ENCODE measurements around the gene CACNB4. TPM values are rescaled to one million over a fixed set of nuclear protein-coding genes. Genes with fewer than 3 reads are reported as not detected.
A peak's percentile ranks its signal among the peaks of the same experiment; 100 is the strongest.

The CACNB4 gene
- total RNA-seq, 4 donors from 2014 or later: 0.20 to 1.6 (median 0.90) TPM

DNA sequence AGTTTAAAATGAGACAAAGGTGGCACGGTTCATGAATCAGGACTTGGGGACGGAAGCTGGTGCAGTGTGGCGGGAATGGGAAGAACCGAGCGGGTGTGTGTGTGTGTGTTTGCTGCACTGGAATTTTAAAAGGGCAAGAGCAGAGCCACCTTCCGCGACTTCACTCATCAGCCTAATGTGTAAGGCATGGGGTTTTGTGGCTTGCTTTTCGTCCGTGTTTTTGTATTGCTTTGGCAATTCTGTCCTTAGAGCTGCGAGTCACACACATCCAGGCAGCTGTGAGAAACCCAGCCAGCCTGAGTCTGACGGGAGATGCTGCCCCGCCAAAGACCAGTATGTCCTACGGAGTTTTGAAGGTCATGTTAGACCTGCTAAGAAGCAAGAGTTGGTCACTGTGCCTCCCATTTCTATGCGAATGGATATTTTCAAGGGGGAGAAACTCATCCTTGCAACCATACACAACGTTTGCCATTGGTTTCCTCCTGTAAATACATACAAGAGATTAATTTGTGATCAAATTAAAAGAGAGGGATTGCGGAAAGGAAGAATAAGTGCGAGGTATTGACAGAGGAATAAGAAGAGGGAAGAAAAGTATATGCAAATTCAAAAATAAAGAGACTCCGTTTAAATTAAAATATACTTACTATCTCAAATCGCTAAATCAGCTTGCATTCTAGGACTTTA lies 665 bp upstream of the CACNB4 start:
- H3K36me3 ChIP-seq: no peaks in the 10 kb centered on the region
- H3K27ac ChIP-seq: no peak overlapping the region
- TF ChIP-seq, protein P1, sequence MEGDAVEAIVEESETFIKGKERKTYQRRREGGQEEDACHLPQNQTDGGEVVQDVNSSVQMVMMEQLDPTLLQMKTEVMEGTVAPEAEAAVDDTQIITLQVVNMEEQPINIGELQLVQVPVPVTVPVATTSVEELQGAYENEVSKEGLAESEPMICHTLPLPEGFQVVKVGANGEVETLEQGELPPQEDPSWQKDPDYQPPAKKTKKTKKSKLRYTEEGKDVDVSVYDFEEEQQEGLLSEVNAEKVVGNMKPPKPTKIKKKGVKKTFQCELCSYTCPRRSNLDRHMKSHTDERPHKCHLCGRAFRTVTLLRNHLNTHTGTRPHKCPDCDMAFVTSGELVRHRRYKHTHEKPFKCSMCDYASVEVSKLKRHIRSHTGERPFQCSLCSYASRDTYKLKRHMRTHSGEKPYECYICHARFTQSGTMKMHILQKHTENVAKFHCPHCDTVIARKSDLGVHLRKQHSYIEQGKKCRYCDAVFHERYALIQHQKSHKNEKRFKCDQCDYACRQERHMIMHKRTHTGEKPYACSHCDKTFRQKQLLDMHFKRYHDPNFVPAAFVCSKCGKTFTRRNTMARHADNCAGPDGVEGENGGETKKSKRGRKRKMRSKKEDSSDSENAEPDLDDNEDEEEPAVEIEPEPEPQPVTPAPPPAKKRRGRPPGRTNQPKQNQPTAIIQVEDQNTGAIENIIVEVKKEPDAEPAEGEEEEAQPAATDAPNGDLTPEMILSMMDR (IDR thresholded peaks at IDR 0.05): no peak
- TF ChIP-seq EP300 (IDR thresholded peaks at IDR 0.05; ENCODE audit: low read depth) (no peak), POLR2AphosphoS5 (IDR thresholded peaks at IDR 0.05) (no peak), POLR2A (IDR thresholded peaks at IDR 0.05) (no peak)
- no peaks in the 10 kb centered on the region for H3K9me3 ChIP-seq
- intact Hi-C loops (cut with DNase I; ENCODE audit: low total_unique reads): no loop called here
- in situ Hi-C loops (cut with MboI; ENCODE audit: low pct_ligation_motif_present in 1 of 4, low pct_unique_long_range_greater_than_20kb in 1 of 4, low sequenced_read_pairs in 3 of 4): no loop called here
- H3K4me1 ChIP-seq: peaks cover 12 to 28% (median 18%) of the 10 kb centered on the region in 4 donors
- DNase-seq: no peak
- 17 to 52% methylated on average over 5 to 19 of the region's 19 CpGs for WGBS, 2 donors (ENCODE audit: low coverage in 1 of 2)
- H3K4me3 ChIP-seq: peak overlapping the region; percentile 42 to 65 (median 56)
- peaks cover 84% of the 10 kb centered on the region for H3K27me3 ChIP-seq

DNA sequence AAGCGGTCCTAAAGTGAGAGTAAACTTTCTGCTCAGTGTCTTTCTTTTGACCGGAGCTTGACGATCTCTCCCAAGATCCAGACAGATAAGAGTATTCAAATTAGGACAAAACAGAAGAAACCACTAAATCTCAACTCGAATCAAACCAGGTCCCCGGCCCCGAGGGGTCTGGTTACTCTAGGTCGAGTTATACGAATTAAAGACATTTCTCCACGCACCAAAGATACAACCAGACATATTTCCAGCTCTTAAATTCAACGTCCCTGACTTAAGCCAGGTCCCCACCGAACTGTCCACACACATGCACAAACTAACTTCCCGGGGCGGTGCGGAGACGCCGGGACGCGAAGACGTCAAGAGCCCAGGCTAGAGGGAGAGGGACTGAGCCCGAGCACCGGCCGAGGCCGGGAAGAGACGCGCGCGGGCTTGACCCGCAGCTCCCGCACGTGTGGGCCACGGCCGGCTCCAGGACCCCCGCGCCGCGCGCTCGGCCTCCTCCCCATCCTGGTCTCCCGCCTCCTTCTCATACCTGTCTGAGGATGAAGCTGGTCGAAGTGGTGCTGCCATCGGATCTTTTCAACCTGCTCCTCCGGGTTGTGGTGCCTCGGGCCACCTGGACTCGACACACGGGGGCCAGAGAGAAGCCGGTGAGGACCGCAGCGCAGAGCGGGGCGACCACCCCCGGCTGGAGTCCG lies 896 bp downstream of the CACNB4 start:
- Histone ChIP-seq H3K4me3 (peak overlapping the region; percentile 42 to 65 (median 56)), H3K4me1 (peaks cover 12 to 28% (median 18%) of the 10 kb centered on the region in 4 donors), H3K27ac (peak overlapping the region in 2 of 4 donors; percentile 6 to 15), H3K9me3 (no peaks in the 10 kb centered on the region), H3K36me3 (no peaks in the 10 kb centered on the region), H3K27me3 (peaks cover 79% of the 10 kb centered on the region)
- TF ChIP-seq EP300 (IDR thresholded peaks at IDR 0.05; ENCODE audit: low read depth) (no peak), POLR2AphosphoS5 (IDR thresholded peaks at IDR 0.05) (no peak), POLR2A (IDR thresholded peaks at IDR 0.05) (no peak)
- TF ChIP-seq, protein P1 (IDR thresholded peaks at IDR 0.05): no peak
- intact Hi-C loops (cut with DNase I; ENCODE audit: low total_unique reads) (no loop called here), in situ Hi-C loops (cut with MboI; ENCODE audit: low pct_ligation_motif_present in 1 of 4, low pct_unique_long_range_greater_than_20kb in 1 of 4, low sequenced_read_pairs in 3 of 4) (no loop called here)
- DNase-seq: peak; percentile 19
- 2 to 13% methylated on average over 3 to 35 of the region's 52 CpGs for WGBS, 2 donors (ENCODE audit: low coverage in 1 of 2)

DNA sequence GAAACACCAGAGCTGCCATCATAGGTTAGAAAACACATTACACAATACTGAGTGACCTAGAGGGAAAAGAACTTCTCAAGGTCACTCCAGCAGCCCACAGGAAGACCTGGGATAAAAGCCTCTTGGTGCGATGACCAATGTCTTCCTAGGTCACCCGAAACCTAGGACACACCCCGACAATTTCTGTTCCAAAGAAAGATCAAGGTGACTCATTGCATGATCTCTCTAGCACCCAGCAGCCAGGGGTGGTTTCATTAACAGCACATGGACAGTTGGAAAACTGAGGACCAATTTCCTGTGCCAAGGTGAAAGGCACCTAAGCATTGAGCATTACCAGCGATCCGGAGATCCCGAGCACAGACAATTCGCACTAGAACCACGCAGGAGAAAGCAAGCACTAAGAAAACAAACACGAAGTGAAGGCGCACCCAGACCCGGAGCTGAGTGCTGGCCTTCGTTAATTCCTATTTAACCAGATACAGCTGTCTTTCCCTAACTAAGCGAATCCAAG lies 1.5 kb downstream of the CACNB4 start:
- H3K9me3 ChIP-seq: no peaks in the 10 kb centered on the region
- intact Hi-C loops (cut with DNase I; ENCODE audit: low total_unique reads) (no loop called here), in situ Hi-C loops (cut with MboI; ENCODE audit: low pct_ligation_motif_present in 1 of 4, low pct_unique_long_range_greater_than_20kb in 1 of 4, low sequenced_read_pairs in 3 of 4) (no loop called here)
- H3K36me3 ChIP-seq: no peaks in the 10 kb centered on the region
- peak overlapping the region in 3 of 4 donors; percentile 42 to 64 (median 49) for H3K4me3 ChIP-seq
- TF ChIP-seq POLR2AphosphoS5 (IDR thresholded peaks at IDR 0.05): no peak
- no peak for TF ChIP-seq EP300 (IDR thresholded peaks at IDR 0.05; ENCODE audit: low read depth)
- no peak for TF ChIP-seq POLR2A (IDR thresholded peaks at IDR 0.05)
- TF ChIP-seq, protein P1 (IDR thresholded peaks at IDR 0.05): no peak
- no peak for DNase-seq
- H3K27me3 ChIP-seq: peaks cover 76% of the 10 kb centered on the region
- peak overlapping the region in 2 of 4 donors; percentile 6 to 15 for H3K27ac ChIP-seq
- H3K4me1 ChIP-seq: peaks cover 12 to 28% (median 18%) of the 10 kb centered on the region in 4 donors
- WGBS, 2 donors (ENCODE audit: low coverage in 1 of 2): 8 to 14% methylated on average over 10 to 13 of the region's 13 CpGs

DNA sequence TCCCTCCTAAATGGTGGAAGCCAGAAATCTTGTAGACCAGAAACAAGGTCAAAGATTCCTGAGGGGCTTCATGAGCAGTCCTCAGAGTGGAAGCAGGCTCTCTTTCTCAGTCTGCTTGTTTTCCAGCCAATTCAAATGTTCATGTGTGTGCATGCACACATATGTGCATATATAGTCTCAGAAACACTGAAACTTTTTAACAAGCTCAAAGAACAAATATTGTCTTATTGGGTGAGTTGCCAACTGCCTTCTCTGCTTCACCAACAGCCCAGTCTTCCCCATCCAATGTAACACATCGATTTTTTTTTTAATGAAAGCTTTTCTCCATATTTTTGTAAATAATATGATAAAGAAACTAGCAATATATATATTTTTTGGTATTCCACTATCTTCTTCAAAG lies 3.7 kb downstream of the CACNB4 start:
- Histone ChIP-seq H3K4me1 (peaks cover 12 to 28% (median 18%) of the 10 kb centered on the region in 4 donors), H3K27me3 (peaks cover 54% of the 10 kb centered on the region), H3K36me3 (no peaks in the 10 kb centered on the region), H3K9me3 (no peaks in the 10 kb centered on the region), H3K4me3 (no peak overlapping the region), H3K27ac (no peak overlapping the region)
- TF ChIP-seq POLR2A (IDR thresholded peaks at IDR 0.05): no peak
- TF ChIP-seq POLR2AphosphoS5 (IDR thresholded peaks at IDR 0.05): no peak
- TF ChIP-seq, protein P1 (IDR thresholded peaks at IDR 0.05): no peak
- TF ChIP-seq EP300 (IDR thresholded peaks at IDR 0.05; ENCODE audit: low read depth): no peak
- 39 to 56% methylated on average over 1 of the region's 1 CpG for WGBS, 2 donors (ENCODE audit: low coverage in 1 of 2)
- DNase-seq: no peak
- intact Hi-C loops (cut with DNase I; ENCODE audit: low total_unique reads) (no loop called here), in situ Hi-C loops (cut with MboI; ENCODE audit: low pct_ligation_motif_present in 1 of 4, low pct_unique_long_range_greater_than_20kb in 1 of 4, low sequenced_read_pairs in 3 of 4) (no loop called here)
